NCI-H345 treated with DMSO at 0.1 percent for 48 hours (cell line): ENCODE data around the gene GPR31.
A peak's percentile ranks its signal among the peaks of the same experiment; 100 is the strongest.
"Not testable (repeated sequence)": the region's sequence is repeated elsewhere in the genome, so short reads cannot be mapped to it uniquely, and the experiment has no call there.

ENCODE experiments used
- DNase-seq: peaks from one replicate; lab custom pipeline; 2025; ENCODE audit not compliant: unreplicated experiment; lab: John Stamatoyannopoulos, UW

Gene GPR31

GRCh38 chr6:167157863-167158262, at the start of gene GPR31:
GPR31 (minus strand) TSS chr6:167157980; CDS start chr6:167157831, 149 bp downstream.
- DNase-seq = no peak

GRCh38 chr6:167207527-167207926, 49.7 kb upstream of the GPR31 start:
- DNase-seq = no peak

- not testable (repeated sequence) for DNase-seq
Measured at GRCh38 chr6:167205316-167205715, 47.5 kb upstream of the GPR31 start.

- peak; percentile 17 for DNase-seq
Measured at GRCh38 chr6:167204059-167204348, 46.2 kb upstream of the GPR31 start.

DNA sequence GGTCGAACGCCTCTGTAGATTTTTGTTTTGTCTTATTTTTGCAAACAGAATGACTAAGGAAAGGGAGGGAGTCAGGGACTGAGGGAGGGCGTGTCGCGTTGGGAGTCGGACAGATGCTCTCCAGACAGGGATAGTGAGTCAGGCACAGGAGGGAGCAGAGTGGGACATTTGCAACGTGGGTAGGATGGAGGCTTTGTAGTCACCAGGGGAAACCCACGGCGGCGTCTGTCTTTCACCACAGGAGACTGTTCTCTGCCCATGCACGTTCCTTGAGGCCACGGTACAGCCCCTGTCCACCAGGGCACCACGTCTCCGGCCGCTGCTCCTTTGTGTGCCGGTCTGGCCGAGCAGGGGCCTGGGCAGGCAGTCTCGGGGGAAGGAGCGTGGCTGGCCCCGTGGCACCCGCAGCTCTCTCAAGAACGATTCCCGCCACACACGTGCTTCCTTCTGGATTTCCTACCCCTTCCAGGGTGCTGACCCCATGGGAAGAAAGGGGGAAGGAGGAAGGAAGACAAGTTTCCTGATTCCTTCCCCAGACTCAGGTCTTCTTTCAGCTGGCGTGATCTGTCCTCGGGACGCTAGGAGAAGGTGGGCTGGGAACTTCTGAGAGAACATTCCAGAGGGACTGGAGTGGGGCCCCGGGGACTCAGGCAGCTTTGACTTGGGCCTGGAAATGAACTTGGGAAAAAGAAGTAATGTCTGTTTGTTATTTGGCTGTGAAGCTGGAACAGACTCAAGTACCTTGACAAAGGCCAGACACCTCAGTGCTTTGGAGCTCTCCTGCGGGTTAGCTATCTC, 45.7 kb upstream of the GPR31 start:
- DNase-seq = not testable (repeated sequence)

DNA sequence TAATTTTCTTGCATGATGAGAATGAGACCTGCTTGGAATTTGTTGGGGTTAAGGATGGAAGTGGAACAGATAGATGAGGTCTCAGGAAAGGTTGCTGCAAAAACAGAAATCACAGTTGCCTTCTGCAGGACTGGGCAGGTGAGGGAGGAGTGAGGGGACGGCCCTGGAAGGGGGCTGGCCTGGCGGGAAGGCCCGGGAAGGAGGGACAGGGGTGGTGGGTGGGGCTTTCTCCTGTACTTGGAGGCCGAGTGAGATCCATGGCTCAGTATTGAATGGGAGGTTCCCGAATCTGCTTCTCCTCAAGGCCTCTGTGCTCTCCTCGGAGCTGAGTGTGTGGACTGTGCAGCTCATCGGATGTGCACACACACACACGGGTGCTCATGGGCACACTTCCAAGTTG, 44.8 kb upstream of the GPR31 start:
- not testable (repeated sequence) for DNase-seq

GRCh38 chr6:167200806-167201205, 43.0 kb upstream of the GPR31 start:
- no peak for DNase-seq

DNA sequence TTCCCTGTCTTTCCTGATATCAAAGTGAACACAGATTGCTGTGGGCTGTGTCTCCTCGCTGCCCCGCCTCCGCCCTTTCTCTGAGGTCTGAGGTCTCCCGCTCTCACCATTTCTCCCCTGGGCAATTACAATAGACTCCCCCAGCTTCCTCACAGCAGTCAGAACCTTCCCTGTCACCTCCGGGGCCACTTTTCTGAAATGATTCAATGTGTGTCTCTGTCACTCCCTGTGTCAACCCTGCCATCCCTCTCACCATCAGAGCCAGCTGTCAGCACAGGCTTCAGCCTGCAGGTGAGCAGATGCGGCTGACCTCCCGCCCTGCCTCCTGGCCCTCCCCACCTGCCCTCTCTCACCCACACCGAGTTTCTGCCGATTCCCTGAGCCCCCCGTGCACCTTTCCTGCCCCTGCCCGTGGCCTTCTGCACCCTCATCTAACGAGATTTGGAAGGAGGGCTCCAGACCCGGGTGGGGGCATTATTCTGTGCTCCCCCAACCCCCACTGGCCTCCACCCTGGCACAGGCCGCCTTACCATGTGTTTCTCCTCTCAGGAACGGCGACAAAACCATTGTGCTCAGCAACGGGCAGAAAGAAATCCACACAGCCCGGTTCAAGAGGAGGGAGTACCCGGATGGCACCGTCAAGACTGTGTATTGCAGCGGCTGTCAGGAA, 38.3 kb upstream of the GPR31 start:
- DNase-seq = not testable (repeated sequence)

GRCh38 chr6:167193515-167194125, 35.8 kb upstream of the GPR31 start:
- DNase-seq = not testable (repeated sequence)

- not testable (repeated sequence) for DNase-seq
Measured at GRCh38 chr6:167191043-167191583, 33.3 kb upstream of the GPR31 start.

DNA sequence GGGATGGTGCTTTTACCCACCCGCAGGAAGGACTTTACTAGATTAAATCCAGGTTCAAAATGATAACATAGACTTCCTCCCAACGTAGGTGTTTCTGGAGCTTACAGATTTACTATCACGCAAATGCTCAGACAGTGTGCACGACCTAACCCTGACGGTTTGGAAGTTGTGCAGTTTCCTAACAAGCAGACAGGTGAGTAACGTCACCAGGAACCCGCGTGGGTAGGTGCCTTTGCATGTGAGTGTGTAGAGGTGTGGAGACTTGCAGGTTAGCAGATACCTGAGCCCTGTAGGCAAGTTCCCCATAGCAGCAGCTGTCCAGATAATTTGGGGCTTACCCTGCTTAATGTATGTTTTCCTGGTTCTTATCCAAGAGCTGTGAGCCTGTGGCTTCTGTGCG, 29.5 kb upstream of the GPR31 start:
- DNase-seq = not testable (repeated sequence)

GRCh38 chr6:167185101-167185500, 27.3 kb upstream of the GPR31 start:
- not testable (repeated sequence) for DNase-seq

DNA sequence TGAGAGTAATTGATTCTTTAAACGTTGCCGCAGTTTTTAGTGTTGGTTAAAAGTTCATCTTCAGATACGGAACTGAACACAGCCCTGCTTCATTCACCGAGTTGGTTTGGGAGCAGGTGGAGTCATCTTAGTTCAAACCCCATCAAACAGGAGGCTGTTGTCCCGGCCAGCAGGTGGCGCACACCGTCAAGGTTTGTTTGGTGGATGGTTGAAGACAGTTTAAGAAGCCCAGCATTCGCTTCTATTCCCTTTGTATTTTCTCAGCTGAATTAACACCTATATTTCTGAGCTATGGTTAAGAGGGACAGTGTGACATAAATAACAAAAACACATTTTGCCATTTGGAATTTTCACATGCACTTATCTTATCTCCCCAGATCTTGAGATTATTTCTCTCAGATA, 25.1 kb upstream of the GPR31 start:
- not testable (repeated sequence) for DNase-seq

DNA sequence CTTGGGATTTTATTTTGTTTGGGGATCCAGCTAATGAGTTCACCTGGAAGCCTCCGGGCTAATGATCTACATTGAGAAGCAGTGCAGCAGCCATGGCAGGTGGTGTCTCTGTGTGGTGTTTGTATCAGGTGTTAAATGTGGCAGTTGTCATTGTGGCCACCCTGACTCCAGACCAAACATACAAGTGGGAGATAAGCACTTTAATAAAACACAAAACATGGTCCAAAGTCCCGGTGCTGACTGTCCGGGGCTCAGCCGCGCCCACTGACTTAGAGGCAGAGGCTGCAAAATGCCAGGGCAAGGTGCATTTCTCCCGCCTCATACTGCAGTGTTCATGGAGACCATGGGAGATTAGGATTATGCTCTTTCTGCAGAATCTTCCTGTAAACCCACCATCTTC, 23.6 kb upstream of the GPR31 start:
- not testable (repeated sequence) for DNase-seq

- not testable (repeated sequence) for DNase-seq
Measured at GRCh38 chr6:167180086-167180485, 22.3 kb upstream of the GPR31 start.

DNA sequence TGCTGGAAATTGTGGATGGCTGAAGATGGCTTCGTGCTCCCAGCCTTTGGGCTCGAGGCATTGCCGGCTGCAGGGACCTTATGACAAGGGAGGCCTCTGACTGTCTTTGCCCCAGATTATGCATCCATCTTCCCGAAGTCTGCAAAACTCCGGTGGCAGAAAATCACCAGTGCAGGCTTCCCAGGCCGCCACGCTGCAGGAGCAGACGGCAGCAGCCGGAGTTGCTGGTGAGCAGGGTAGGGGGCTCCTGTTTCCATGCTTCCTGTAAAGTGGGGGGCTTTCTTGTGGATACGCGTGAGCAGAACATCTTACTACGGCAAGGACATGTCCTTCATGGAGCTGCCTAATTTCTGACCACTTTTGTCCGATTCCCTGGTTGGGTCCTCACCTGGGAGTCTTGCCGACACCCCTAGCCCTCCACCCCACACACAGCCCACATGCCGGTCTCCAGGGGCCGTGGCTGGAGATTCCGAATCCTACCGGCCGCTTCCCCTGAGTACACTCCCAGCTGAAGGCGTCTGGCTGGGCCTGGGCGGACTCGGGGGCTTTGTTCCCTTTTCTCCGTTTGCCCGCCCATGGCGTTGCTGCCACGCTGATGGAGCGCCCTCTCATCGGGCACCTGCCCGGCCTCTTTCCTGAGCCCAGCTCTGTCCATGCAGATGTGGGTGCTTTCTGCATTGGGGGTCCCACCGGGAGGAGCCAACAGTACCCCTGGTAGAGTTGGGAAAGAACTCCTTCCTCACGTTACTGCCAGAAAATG, 21.3 kb upstream of the GPR31 start:
- DNase-seq = not testable (repeated sequence)

DNA sequence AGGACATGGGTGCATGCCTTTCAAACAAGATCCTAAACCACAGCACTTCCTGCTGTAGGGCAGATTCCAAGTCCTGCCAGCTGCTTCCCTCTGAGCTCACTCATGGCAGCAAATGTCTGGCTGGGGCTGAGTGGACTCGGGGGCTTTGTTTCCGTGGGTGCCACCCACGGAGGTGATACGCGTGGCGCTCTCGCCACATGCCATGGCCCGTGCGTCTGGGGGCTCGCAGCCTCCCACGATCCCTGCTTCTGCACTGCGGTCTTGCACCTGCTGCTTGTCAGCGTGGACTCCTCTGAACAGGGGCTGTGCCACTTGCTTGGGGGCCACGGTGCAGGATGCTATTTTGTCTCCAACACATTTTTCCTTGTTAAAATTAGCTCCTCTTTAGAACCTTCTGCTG, 19.5 kb upstream of the GPR31 start:
- DNase-seq = not testable (repeated sequence)

- not testable (repeated sequence) for DNase-seq
Measured at GRCh38 chr6:167172011-167172410, 14.2 kb upstream of the GPR31 start.

DNA sequence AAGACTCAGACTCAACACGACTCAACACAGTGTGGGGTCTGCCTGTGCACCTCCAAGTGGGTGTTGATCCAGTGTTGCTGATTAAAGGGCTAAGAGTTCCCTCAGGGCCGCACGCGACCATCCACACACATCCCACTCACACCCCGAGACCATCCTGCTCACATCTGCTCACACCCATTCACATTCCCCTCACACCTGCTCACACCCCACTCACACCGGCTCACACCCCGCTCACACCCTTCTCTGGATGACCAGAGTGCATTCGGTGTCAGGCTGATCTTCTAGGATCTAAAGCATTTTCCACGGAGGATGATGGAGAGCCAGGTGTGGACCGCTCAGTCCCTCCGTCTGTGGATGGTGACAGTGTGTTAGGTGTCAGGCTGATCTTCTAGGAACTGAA, 13.5 kb upstream of the GPR31 start:
- DNase-seq = not testable (repeated sequence)

DNA sequence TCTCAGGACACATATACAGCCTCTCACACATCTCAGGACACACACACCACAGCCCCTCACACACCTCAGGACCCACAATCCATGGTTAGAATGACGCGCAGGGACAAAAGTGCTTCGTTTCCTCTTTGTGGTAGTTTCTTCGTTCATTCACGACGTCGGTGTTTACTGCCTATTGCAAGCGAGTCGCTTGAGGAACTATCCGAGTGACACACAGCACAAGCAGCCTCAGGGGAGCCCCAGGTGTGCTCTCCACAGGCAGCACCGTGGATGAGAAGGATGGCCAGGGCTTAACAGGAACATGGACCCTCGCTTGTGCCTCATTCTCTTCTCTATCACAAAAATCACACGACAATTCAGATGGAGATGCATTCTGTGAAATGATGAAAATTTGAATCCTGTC, 12.1 kb upstream of the GPR31 start:
- DNase-seq = not testable (repeated sequence)

- not testable (repeated sequence) for DNase-seq
Measured at GRCh38 chr6:167168296-167168695, 10.5 kb upstream of the GPR31 start.
